Measurements from ENCODE around the gene WDR1. TPM values are rescaled to one million over a fixed set of nuclear protein-coding genes. Genes with fewer than 3 reads are reported as not detected.

Gene WDR1
- polyA plus RNA-seq, 4 donors: 140 to 226 (median 188) TPM

- DNase-seq (ENCODE audit: low read depth in 4 of 4, low spot score in 3 of 4): no peak
Observed at GRCh38 chr4:10102474-10103332, 13.9 kb downstream of the WDR1 start.

GRCh38 chr4:10101671-10102473 lies 14.7 kb downstream of the WDR1 start:
- no peak for DNase-seq (ENCODE audit: low read depth in 4 of 4, low spot score in 3 of 4)

- no peak for DNase-seq (ENCODE audit: low read depth in 4 of 4, low spot score in 3 of 4)
Observed at GRCh38 chr4:10100734-10101216, 15.8 kb downstream of the WDR1 start.

GRCh38 chr4:10099499-10100325 lies 16.9 kb downstream of the WDR1 start:
- DNase-seq (ENCODE audit: low read depth in 4 of 4, low spot score in 3 of 4): no peak

GRCh38 chr4:10098780-10099160 lies 17.8 kb downstream of the WDR1 start:
- no peak for DNase-seq (ENCODE audit: low read depth in 4 of 4, low spot score in 3 of 4)

- DNase-seq (ENCODE audit: low read depth in 4 of 4, low spot score in 3 of 4): no peak
Observed at GRCh38 chr4:10097906-10098779, 18.5 kb downstream of the WDR1 start.

- DNase-seq (ENCODE audit: low read depth in 4 of 4, low spot score in 3 of 4): no peak
Observed at GRCh38 chr4:10096978-10097335, 19.6 kb downstream of the WDR1 start.

- no peak for DNase-seq (ENCODE audit: low read depth in 4 of 4, low spot score in 3 of 4)
Observed at GRCh38 chr4:10096201-10096977, 20.2 kb downstream of the WDR1 start.

- DNase-seq (ENCODE audit: low read depth in 4 of 4, low spot score in 3 of 4): no peak
Observed at GRCh38 chr4:10095296-10095991, 21.2 kb downstream of the WDR1 start.

- DNase-seq (ENCODE audit: low read depth in 4 of 4, low spot score in 3 of 4): no peak
Observed at GRCh38 chr4:10094841-10095240, 21.8 kb downstream of the WDR1 start.

GRCh38 chr4:10093801-10094552 lies 22.6 kb downstream of the WDR1 start:
- DNase-seq (ENCODE audit: low read depth in 4 of 4, low spot score in 3 of 4): no peak

GRCh38 chr4:10093271-10093621 lies 23.4 kb downstream of the WDR1 start:
- DNase-seq (ENCODE audit: low read depth in 4 of 4, low spot score in 3 of 4): no peak

- DNase-seq (ENCODE audit: low read depth in 4 of 4, low spot score in 3 of 4): no peak
Observed at GRCh38 chr4:10092481-10093270, 23.9 kb downstream of the WDR1 start.

- DNase-seq (ENCODE audit: low read depth in 4 of 4, low spot score in 3 of 4): no peak
Observed at GRCh38 chr4:10091531-10092181, 24.9 kb downstream of the WDR1 start.

- DNase-seq (ENCODE audit: low read depth in 4 of 4, low spot score in 3 of 4): no peak
Observed at GRCh38 chr4:10090467-10091250, 25.9 kb downstream of the WDR1 start.

- DNase-seq (ENCODE audit: low read depth in 4 of 4, low spot score in 3 of 4): peak in 3 of 4 donors; percentile 41 to 62 (median 45)
Observed at GRCh38 chr4:10089346-10089745, 27.3 kb downstream of the WDR1 start.

Data from left renal pelvis (tissue), 4 donors.